HCT116 (cell line): ENCODE results near the gene CREBRF. TPM values are rescaled to one million over a fixed set of nuclear protein-coding genes. Genes with fewer than 3 reads are reported as not detected.

Experiments used
- ATAC-seq: fragments of 200-7000 bp; cut with Tn5 transposase; 2 replicates; pipeline ENCODE4 v1.9.1; 2020; ENCODE audit warnings: mild to moderate bottlenecking, moderate library complexity
- BruUV-seq: library from RNA; stranded (reverse); fragments of 400-500 nt; replicated peaks from 2 replicates; lab custom pipeline; 2021; lab: Mats Ljungman, UMichigan
- CTCF ChIA-PET: fragments of 300-600 bp; sonication (Branson Sonifier 250); formaldehyde crosslinking; loops from one replicate; lab custom pipeline; 2021; ENCODE audit warnings: antibody characterized with exemption; lab: Charles Lee
- POLR2A ChIA-PET: fragments of 300-600, 350-600 bp; sonication (Branson Sonifier 250); formaldehyde crosslinking; loops from one replicate; lab custom pipeline; 2021; ENCODE audit warnings: antibody characterized with exemption; lab: Charles Lee
- RAD21 ChIA-PET, 2 experiments: fragments of 300-600 bp; sonication (Branson Sonifier 250); formaldehyde crosslinking; loops; one replicate each; lab custom pipeline; 2023; ENCODE audit warnings: low total read pairs in 2 of 2; ENCODE audit not compliant: uncharacterized antibody in 2 of 2, unreplicated experiment in 2 of 2, low non-redundant PET in 1 of 2; lab: Charles Lee
- DNase-seq: peaks from one replicate; pipeline ENCODE4 v3.0.0-alpha.2; 2010; ENCODE audit warnings: low read depth, low spot score
- H2AFZ ChIP-seq: fragments of 200-600 bp; shearing (Covaris generic), sonication (generic); 2 replicates; pipeline ENCODE4 v1.6.1; 2017; ENCODE audit warnings: low read depth, mixed run types, mixed read lengths, antibody characterized with exemption, low read length; ENCODE audit not compliant: poor library complexity, severe bottlenecking
- H3K27ac ChIP-seq: 2 replicates; pipeline ENCODE4 v1.5.1; 2012; ENCODE audit warnings: low read depth, low read length
- H3K27me3 ChIP-seq: fragments of 200-600 bp; sonication (generic); 2 replicates; pipeline ENCODE4 v1.6.1; 2016; ENCODE audit warnings: mixed run types, low read length, mixed read lengths; ENCODE audit not compliant: insufficient read depth
- H3K36me3 ChIP-seq, 2 experiments: fragments of 200-500 bp in 1 of 2; fragments of 200-600 bp in 1 of 2; sonication (Bioruptor generic) in 1 of 2; sonication (generic) in 1 of 2; 2 replicates each; pipeline versions ENCODE4 v1.5.1 to v1.6.1; 2014 to 2016; ENCODE audit warnings: low read length in 2 of 2, inconsistent platforms in 1 of 2, mixed read lengths in 1 of 2, mixed run types in 1 of 2; ENCODE audit not compliant: insufficient read depth in 2 of 2, control insufficient read depth in 1 of 2
- H3K4me1 ChIP-seq, 2 experiments: fragments of 200-600 bp in 1 of 2; sonication (generic) in 1 of 2; 2 replicates each; pipeline versions ENCODE4 v1.5.1 to v1.6.1; 2012 to 2017; ENCODE audit warnings: low read length in 2 of 2, inconsistent platforms in 1 of 2, mild to moderate bottlenecking in 1 of 2, mixed read lengths in 1 of 2, mixed run types in 1 of 2, moderate library complexity in 1 of 2; ENCODE audit not compliant: insufficient read depth in 2 of 2, control insufficient read depth in 1 of 2
- H3K4me2 ChIP-seq: fragments of 200-600 bp; sonication (generic); 2 replicates; pipeline ENCODE4 v1.6.1; 2017; ENCODE audit warnings: mixed run types, low read length, mixed read lengths
- H3K4me3 ChIP-seq, 2 experiments: fragments of 200-600 bp in 1 of 2; sonication (generic) in 1 of 2; replicated peaks in 1 of 2; 2 replicates each; pipeline ENCODE4 v1.5.1; 2011 to 2016; ENCODE audit warnings: low read length in 2 of 2, control low read depth in 1 of 2, low read depth in 1 of 2, mild to moderate bottlenecking in 1 of 2, mixed read lengths in 1 of 2, mixed run types in 1 of 2
- H3K79me2 ChIP-seq: fragments of 200-600 bp; sonication (generic); 2 replicates; pipeline ENCODE4 v1.6.1; 2017; ENCODE audit warnings: mild to moderate bottlenecking, mixed run types, low read length, moderate library complexity, mixed read lengths; ENCODE audit not compliant: insufficient read depth
- H3K9ac ChIP-seq: fragments of 200-600 bp; sonication (generic); 2 replicates; pipeline ENCODE4 v1.6.1; 2016; ENCODE audit warnings: low read length, mixed read lengths
- H3K9me2 ChIP-seq: fragments of 200-600 bp; sonication (generic), shearing (Covaris generic); 2 replicates; pipeline ENCODE4 v1.6.1; 2017; ENCODE audit warnings: mixed run types, mild to moderate bottlenecking, moderate library complexity; ENCODE audit not compliant: insufficient read depth
- H3K9me3 ChIP-seq, 2 experiments: fragments of 200-500 bp in 1 of 2; fragments of 200-600 bp in 1 of 2; sonication (Bioruptor generic) in 1 of 2; sonication (generic) in 1 of 2; 2 replicates each; pipeline ENCODE4 v1.6.1; 2014 to 2017; ENCODE audit warnings: low read length in 2 of 2, mixed read lengths in 2 of 2, inconsistent platforms in 1 of 2, low read depth in 1 of 2, mild to moderate bottlenecking in 1 of 2, mixed run types in 1 of 2, moderate library complexity in 1 of 2; ENCODE audit not compliant: control insufficient read depth in 1 of 2, insufficient read depth in 1 of 2
- H4K20me1 ChIP-seq: fragments of 200-600 bp; sonication (generic), shearing (Covaris generic); 2 replicates; pipeline ENCODE4 v1.6.1; 2017; ENCODE audit warnings: mixed run types, mild to moderate bottlenecking, moderate library complexity; ENCODE audit not compliant: insufficient read depth
- CBX3 ChIP-seq: IDR thresholded peaks from 2 replicates; pipeline ENCODE4 v1.6.1; 2012; ENCODE audit warnings: low read depth
- CEBPB ChIP-seq: IDR thresholded peaks from 2 replicates; pipeline ENCODE4 v1.6.1; 2012; ENCODE audit warnings: low read depth
- EGR1 ChIP-seq: IDR thresholded peaks from 2 replicates; pipeline ENCODE4 v1.6.1; 2012; ENCODE audit warnings: low read depth
- ELF1 ChIP-seq: IDR thresholded peaks from 2 replicates; pipeline ENCODE4 v1.6.1; 2012; ENCODE audit warnings: low read depth, borderline replicate concordance
- EZH2 ChIP-seq: fragments of 200-600 bp; sonication (generic); IDR thresholded peaks from 2 replicates; pipeline ENCODE4 v1.6.1; 2017; ENCODE audit warnings: antibody characterized with exemption, mixed run types
- EZH2phosphoT487 ChIP-seq: fragments of 200-600 bp; IDR thresholded peaks from 2 replicates; pipeline ENCODE4 v1.6.1; 2018; ENCODE audit warnings: antibody characterized with exemption, borderline replicate concordance
- FOSL1 ChIP-seq: IDR thresholded peaks from 2 replicates; pipeline ENCODE4 v1.6.1; 2012; ENCODE audit warnings: low read depth
- JUND ChIP-seq: IDR thresholded peaks from 2 replicates; pipeline ENCODE4 v1.6.1; 2012
- POLR2A ChIP-seq: IDR thresholded peaks from 2 replicates; pipeline ENCODE4 v1.7.0; 2011; ENCODE audit warnings: borderline replicate concordance; ENCODE audit not compliant: insufficient read depth, insufficient read length; ENCODE audit errors: extremely low read depth
- POLR2AphosphoS5 ChIP-seq: IDR thresholded peaks from 2 replicates; pipeline ENCODE4 v1.6.1; 2011; ENCODE audit warnings: mild to moderate bottlenecking, low read depth, low read length, moderate library complexity
- RAD21 ChIP-seq: IDR thresholded peaks from 2 replicates; pipeline ENCODE4 v1.6.1; 2012; ENCODE audit warnings: low read depth, mild to moderate bottlenecking
- SIN3A ChIP-seq: IDR thresholded peaks from 2 replicates; pipeline ENCODE4 v1.6.1; 2012; ENCODE audit warnings: low read depth
- SP1 ChIP-seq: IDR thresholded peaks from 2 replicates; pipeline ENCODE4 v1.6.1; 2012; ENCODE audit warnings: low read depth
- SRF ChIP-seq: IDR thresholded peaks from 2 replicates; pipeline ENCODE4 v1.6.1; 2012; ENCODE audit warnings: low read depth
- YY1 ChIP-seq: IDR thresholded peaks from 2 replicates; pipeline ENCODE4 v1.6.1; 2011; ENCODE audit warnings: low read length, low read depth, moderate library complexity, mild to moderate bottlenecking; ENCODE audit not compliant: insufficient replicate concordance; ENCODE audit errors: extremely low read depth
- ZFX ChIP-seq: fragments of 450-650 bp; IDR thresholded peaks from 2 replicates; pipeline ENCODE4 v1.6.1; 2017
- intact Hi-C: fragments of 100-400 bp; cut with micrococcal nuclease; formaldehyde crosslinking; loops from 2 replicates; pipeline ENCODE4 v1.10.0; 2022
- total RNA-seq: library from RNA; stranded (reverse); gene quantifications from one replicate; pipeline ENCODE4 v1.2.1, GENCODE V29; 2021; ENCODE audit not compliant: unreplicated experiment
- TF ChIP-seq, protein P1 (sequence below): IDR thresholded peaks from 2 replicates; pipeline ENCODE4 v1.6.1; 2012; ENCODE audit warnings: low read depth
- TF ChIP-seq, protein P2 (sequence below): IDR thresholded peaks from 2 replicates; pipeline ENCODE4 v1.6.1; 2012
- TF ChIP-seq, protein P3 (sequence below): IDR thresholded peaks from 2 replicates; pipeline ENCODE4 v1.6.1; 2012

Gene CREBRF
- total RNA-seq, 1 experiment from 2014 or later: 7.7 TPM

DNA sequence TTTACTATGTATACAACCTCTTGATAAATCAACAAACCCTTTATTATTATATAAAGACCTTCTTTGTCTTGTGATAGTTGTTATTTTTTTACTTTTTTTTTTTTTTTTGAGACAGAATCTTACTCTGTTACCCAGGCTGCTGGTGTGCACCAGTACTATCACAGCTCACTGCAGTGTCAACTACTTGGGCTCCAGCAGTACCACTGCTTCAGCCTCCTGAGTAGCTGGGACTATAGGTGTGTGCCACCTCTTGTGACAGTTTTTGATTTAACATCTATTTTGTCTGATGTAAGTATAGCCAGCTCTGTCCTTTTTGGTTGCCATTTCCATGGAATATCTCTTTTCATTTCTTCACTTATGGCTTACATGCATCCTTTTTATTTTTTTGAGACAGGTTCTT, 42.6 kb downstream of the CREBRF start:
- Histone ChIP-seq H2AFZ (no peak overlapping the region), H3K27ac (no peak overlapping the region), H3K27me3 (no peaks in the 10 kb centered on the region), H3K36me3 (no peaks in the 10 kb centered on the region), H3K4me3 (no peak overlapping the region), H4K20me1 (no peaks in the 10 kb centered on the region), H3K9ac (no peak overlapping the region), H3K9me2 (no peaks in the 10 kb centered on the region), H3K9me3 (no peaks in the 10 kb centered on the region), H3K4me2 (no peak overlapping the region), H3K79me2 (no peaks in the 10 kb centered on the region), H3K4me1 (peaks cover 7 to 11% of the 10 kb centered on the region in 2 experiments; a peak in 3 of 4 replicates)
- ATAC-seq (no peak), DNase-seq (no peak)
- intact Hi-C loops: no loop called here
- ChIA-PET CTCF (no interaction called here), RAD21 (no interaction called here), POLR2A (no interaction called here)
- BruUV-seq: no TSS peak
- no peak for TF ChIP-seq SRF
- TF ChIP-seq SP1: no peak

DNA sequence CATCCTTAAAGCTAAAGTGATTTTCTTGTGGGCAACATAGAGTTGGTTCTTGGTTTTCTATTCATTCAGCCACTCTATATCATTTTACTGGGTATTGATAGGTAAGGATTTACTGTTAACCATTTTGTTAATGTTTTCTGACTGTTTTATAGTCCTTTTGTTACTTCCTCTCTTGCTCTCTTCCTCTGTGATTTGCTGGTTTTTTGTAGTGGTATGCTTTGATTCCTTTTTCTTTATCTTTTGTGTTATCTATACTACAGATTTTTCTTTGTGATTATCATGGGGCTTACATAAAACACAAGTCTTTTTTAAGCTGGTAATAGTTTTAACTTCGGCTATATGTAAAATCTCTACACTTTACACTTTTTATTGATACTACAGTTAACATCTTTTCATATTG, 43.3 kb downstream of the CREBRF start:
- intact Hi-C loops: no loop called here
- ChIA-PET CTCF (no interaction called here), POLR2A (no interaction called here), RAD21 (no interaction called here)
- Histone ChIP-seq H3K27me3 (no peaks in the 10 kb centered on the region), H2AFZ (no peak overlapping the region), H4K20me1 (no peaks in the 10 kb centered on the region), H3K4me2 (no peak overlapping the region), H3K36me3 (no peaks in the 10 kb centered on the region), H3K9me3 (no peaks in the 10 kb centered on the region), H3K27ac (no peak overlapping the region), H3K4me3 (no peak overlapping the region), H3K9me2 (no peaks in the 10 kb centered on the region), H3K9ac (no peak overlapping the region), H3K79me2 (no peaks in the 10 kb centered on the region), H3K4me1 (peaks cover under 1 to 4% of the 10 kb centered on the region in 2 experiments; a peak in 2 of 4 replicates)
- DNase-seq (no peak), ATAC-seq (no peak)
- no TSS peak for BruUV-seq
- no peak for TF ChIP-seq YY1
- no peak for TF ChIP-seq JUND
- no peak for TF ChIP-seq RAD21
- no peak for TF ChIP-seq POLR2A
- no peak for TF ChIP-seq FOSL1
- no peak for TF ChIP-seq ZFX
- no peak for TF ChIP-seq ELF1
- TF ChIP-seq, protein P1, sequence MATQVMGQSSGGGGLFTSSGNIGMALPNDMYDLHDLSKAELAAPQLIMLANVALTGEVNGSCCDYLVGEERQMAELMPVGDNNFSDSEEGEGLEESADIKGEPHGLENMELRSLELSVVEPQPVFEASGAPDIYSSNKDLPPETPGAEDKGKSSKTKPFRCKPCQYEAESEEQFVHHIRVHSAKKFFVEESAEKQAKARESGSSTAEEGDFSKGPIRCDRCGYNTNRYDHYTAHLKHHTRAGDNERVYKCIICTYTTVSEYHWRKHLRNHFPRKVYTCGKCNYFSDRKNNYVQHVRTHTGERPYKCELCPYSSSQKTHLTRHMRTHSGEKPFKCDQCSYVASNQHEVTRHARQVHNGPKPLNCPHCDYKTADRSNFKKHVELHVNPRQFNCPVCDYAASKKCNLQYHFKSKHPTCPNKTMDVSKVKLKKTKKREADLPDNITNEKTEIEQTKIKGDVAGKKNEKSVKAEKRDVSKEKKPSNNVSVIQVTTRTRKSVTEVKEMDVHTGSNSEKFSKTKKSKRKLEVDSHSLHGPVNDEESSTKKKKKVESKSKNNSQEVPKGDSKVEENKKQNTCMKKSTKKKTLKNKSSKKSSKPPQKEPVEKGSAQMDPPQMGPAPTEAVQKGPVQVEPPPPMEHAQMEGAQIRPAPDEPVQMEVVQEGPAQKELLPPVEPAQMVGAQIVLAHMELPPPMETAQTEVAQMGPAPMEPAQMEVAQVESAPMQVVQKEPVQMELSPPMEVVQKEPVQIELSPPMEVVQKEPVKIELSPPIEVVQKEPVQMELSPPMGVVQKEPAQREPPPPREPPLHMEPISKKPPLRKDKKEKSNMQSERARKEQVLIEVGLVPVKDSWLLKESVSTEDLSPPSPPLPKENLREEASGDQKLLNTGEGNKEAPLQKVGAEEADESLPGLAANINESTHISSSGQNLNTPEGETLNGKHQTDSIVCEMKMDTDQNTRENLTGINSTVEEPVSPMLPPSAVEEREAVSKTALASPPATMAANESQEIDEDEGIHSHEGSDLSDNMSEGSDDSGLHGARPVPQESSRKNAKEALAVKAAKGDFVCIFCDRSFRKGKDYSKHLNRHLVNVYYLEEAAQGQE: no peak
- no peak for TF ChIP-seq CBX3
- no peak for TF ChIP-seq EZH2phosphoT487
- no peak for TF ChIP-seq SRF
- TF ChIP-seq CEBPB: no peak
- no peak for TF ChIP-seq POLR2AphosphoS5
- no peak for TF ChIP-seq EZH2
- no peak for TF ChIP-seq EGR1
- TF ChIP-seq, protein P2, sequence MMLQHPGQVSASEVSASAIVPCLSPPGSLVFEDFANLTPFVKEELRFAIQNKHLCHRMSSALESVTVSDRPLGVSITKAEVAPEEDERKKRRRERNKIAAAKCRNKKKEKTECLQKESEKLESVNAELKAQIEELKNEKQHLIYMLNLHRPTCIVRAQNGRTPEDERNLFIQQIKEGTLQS: no peak
- TF ChIP-seq, protein P3, sequence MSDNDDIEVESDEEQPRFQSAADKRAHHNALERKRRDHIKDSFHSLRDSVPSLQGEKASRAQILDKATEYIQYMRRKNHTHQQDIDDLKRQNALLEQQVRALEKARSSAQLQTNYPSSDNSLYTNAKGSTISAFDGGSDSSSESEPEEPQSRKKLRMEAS: no peak
- TF ChIP-seq SIN3A: no peak
